ENCODE measurements around the gene AFDN. TPM values are rescaled to one million over a fixed set of nuclear protein-coding genes. Genes with fewer than 3 reads are reported as not detected.

AFDN gene
- total and polyA plus RNA-seq, 10 of the 15 experiments (the other 5 are each of a cell fraction or from before 2014, with no cell fraction given): 5.7 to 68.2 (median 45.1) TPM

DNA sequence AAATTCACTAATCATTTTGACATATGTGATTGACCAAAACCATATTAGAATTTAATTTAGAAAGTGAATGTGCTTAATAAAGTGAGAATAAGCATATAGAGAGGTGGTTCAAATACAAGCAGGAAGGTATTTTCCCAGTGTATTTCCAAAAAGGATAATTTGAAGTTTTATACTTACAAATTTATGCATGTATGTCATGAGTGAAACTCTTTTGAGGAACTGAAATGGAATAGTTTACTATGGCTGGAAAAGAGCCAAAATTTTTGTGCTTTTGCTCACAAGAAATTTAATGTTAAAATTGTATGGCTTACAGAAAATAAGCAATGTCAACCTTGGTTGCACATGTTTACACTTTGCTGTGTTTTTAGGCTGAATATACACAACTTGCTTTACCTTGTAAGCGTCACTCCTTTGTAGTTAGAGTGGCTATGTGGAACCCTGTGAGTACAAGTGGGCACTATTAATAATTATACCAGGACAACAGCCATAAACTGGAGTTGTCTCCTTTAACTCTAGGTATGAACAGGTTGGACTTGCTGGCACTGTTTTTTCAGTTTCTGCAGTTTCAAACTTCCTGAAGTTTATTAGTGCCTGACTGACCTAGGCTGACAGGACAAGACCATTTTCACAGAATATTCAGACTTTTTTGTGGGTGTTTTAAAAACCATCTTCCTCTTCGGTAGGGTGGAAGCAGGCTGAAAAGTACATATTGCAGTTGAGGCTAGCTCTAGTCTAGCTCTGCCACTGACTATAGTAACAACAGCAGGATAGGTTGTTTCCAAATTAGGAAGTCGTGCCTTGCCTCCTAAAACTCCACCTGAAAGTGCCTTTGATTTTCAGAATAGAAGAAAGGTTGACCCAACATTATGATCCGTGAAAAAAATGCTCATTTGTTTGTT lies 6.0 kb downstream of the AFDN start (continued):
- TF ChIP-seq JUNB (IDR thresholded peaks at IDR 0.05) (peak; percentile 67), MTA3 (IDR thresholded peaks at IDR 0.05; ENCODE audit: borderline replicate concordance, low read length) (no peak), ZNF622 (IDR thresholded peaks at IDR 0.05) (no peak), GABPA (IDR thresholded peaks at IDR 0.05; ENCODE audit: low read depth) (no peak), NFYA (IDR thresholded peaks at IDR 0.05; ENCODE audit: borderline replicate concordance, low read depth, low read length) (no peak), MYB (IDR thresholded peaks at IDR 0.05; ENCODE audit: borderline replicate concordance, low read depth, low read length) (no peak), MXI1 (IDR thresholded peaks at IDR 0.05; ENCODE audit: low read depth, low read length) (no peak), USF1 (IDR thresholded peaks at IDR 0.05; ENCODE audit: borderline replicate concordance, extremely low read length, insufficient read depth, low read depth, low read length) (no peak), RUNX3 (IDR thresholded peaks at IDR 0.05; ENCODE audit: low read length) (peak; percentile 24; the same call in 1 of the 2 replicates), E2F4 (IDR thresholded peaks at IDR 0.05; ENCODE audit: low read depth, low read length) (no peak), NR2F1 (conservative IDR thresholded peaks at IDR 0.05) (no peak), FOXK2 (IDR thresholded peaks at IDR 0.05) (no peak), ZNF384 (IDR thresholded peaks at IDR 0.05; ENCODE audit: borderline replicate concordance, low read depth, low read length) (no peak), SMC3 (IDR thresholded peaks at IDR 0.05; ENCODE audit: borderline replicate concordance, low read length) (no peak), SRF (IDR thresholded peaks at IDR 0.05; ENCODE audit: low read depth in 2 of 2, low read length in 2 of 2) (no peak), ZZZ3 (IDR thresholded peaks at IDR 0.05; ENCODE audit: control insufficient read depth, insufficient read length, low read depth) (no peak), BMI1 (IDR thresholded peaks at IDR 0.05; ENCODE audit: borderline replicate concordance) (no peak), TAF1 (IDR thresholded peaks at IDR 0.05; ENCODE audit: borderline replicate concordance, low read depth, low read length) (no peak), EZH2 (IDR thresholded peaks at IDR 0.05; ENCODE audit: borderline replicate concordance, control insufficient read depth, low read depth, low read length) (no peak), JUND (IDR thresholded peaks at IDR 0.05; ENCODE audit: low read depth, low read length) (no peak), MTA2 (IDR thresholded peaks at IDR 0.05; ENCODE audit: low read depth) (peak; percentile 40; the same call in 1 of the 2 replicates), SMAD1 (IDR thresholded peaks at IDR 0.05; ENCODE audit: low read depth, partially characterized antibody) (peak; percentile 87), EP300 (IDR thresholded peaks at IDR 0.05; ENCODE audit: borderline replicate concordance in 1 of 2, control insufficient read depth in 1 of 2, low read depth in 2 of 2, low read length in 2 of 2) (0 out of 4 replicates have a peak, but pooled peaks of 1 of the 2 experiments have one; percentile 33)
- TF ChIP-seq, protein P1, sequence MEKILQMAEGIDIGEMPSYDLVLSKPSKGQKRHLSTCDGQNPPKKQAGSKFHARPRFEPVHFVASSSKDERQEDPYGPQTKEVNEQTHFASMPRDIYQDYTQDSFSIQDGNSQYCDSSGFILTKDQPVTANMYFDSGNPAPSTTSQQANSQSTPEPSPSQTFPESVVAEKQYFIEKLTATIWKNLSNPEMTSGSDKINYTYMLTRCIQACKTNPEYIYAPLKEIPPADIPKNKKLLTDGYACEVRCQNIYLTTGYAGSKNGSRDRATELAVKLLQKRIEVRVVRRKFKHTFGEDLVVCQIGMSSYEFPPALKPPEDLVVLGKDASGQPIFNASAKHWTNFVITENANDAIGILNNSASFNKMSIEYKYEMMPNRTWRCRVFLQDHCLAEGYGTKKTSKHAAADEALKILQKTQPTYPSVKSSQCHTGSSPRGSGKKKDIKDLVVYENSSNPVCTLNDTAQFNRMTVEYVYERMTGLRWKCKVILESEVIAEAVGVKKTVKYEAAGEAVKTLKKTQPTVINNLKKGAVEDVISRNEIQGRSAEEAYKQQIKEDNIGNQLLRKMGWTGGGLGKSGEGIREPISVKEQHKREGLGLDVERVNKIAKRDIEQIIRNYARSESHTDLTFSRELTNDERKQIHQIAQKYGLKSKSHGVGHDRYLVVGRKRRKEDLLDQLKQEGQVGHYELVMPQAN (conservative IDR thresholded peaks at IDR 0.05): no peak
- TF ChIP-seq, protein P2, sequence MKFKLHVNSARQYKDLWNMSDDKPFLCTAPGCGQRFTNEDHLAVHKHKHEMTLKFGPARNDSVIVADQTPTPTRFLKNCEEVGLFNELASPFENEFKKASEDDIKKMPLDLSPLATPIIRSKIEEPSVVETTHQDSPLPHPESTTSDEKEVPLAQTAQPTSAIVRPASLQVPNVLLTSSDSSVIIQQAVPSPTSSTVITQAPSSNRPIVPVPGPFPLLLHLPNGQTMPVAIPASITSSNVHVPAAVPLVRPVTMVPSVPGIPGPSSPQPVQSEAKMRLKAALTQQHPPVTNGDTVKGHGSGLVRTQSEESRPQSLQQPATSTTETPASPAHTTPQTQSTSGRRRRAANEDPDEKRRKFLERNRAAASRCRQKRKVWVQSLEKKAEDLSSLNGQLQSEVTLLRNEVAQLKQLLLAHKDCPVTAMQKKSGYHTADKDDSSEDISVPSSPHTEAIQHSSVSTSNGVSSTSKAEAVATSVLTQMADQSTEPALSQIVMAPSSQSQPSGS (IDR thresholded peaks at IDR 0.05; ENCODE audit: low read length): peak; percentile 69

Data from GM12878 (cell line).